Endothelial cell of hepatic sinusoid (primary cell): ENCODE measurements around the gene TESK2.
"Not testable (repeated sequence)": the region's sequence is repeated elsewhere in the genome, so short reads cannot be mapped to it uniquely, and the experiment has no call there.

Source experiments
- in situ Hi-C: cut with HindIII; loops from 2 replicates; pipeline ENCODE4 v1.10.0; 2017; ENCODE audit warnings: low sequenced_read_pairs

The TESK2 gene

DNA sequence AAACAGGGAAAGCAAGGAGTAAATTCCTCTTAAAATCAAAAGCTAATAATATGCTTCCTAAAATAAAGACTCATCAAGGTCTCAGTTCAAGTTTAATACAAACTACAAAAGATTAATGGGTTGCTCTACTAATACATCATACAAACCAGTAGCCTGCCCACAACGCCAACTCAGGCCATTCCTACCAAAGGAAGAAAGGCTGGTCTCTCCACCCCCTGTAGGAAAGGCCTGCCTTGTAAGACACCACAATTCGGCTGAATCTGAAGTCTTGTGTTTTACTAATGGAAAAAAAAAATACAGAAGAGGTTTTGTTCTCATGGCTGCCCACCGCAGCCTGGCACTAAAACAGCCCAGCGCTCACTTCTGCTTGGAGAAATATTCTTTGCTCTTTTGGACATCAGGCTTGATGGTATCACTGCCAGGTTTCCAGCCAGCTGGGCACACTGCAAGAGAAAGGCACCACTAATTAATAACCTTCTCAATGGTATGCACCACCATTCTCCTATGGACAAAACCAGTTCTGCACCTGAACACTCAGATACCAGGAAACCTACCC is 20.1 kb upstream of the TESK2 start:
- in situ Hi-C loops: loop anchor here (5.0 kb wide), 1 partner anchor 61 kb away; no protein-coding TSS in a partner anchor

DNA sequence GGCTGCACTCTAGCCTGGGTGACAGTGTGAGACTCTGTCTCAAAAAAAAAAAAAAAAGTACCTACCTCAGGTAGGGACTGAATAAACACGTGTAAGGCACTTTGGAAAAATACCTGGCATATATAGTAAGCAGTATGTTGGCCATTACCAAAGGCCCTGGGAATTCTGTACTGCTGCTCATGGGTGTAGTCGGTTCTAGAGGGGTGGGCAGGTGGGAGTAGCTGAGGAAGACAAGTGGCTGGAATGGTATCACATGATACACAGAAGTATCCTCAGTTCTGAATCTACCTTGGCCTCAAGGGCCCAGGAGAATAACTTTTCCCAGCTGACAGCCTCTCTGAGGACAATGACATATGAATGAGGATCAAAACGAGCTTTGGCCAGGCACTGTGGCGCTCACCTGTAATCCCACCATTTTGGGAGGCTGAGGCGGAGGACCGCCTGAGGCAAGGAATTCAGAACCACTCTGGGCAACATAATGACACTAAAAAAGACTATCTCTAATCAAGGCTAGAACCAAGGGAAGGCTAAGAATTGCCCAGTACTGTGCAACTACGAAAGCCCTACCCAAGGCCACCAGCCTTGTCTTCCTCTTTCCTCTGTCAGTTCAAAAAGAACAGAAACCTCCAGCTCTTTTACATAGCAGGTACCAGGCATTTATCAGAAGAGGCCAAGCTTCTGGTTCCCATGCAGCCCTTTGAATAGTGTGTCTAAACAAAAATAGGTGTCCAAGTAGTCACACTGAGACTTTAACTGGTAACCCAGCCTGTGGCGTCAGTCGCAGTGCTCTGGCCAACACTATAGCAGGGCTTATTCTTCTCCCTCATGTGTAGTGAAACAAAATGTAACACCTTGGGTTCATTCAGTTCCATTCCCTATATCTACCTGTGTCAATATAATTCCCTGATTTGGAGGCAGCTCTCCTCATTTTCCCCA is 19.3 kb upstream of the TESK2 start:
- in situ Hi-C loops: loop anchor here (5.0 kb wide), 1 partner anchor 62 kb away; no protein-coding TSS in a partner anchor

DNA sequence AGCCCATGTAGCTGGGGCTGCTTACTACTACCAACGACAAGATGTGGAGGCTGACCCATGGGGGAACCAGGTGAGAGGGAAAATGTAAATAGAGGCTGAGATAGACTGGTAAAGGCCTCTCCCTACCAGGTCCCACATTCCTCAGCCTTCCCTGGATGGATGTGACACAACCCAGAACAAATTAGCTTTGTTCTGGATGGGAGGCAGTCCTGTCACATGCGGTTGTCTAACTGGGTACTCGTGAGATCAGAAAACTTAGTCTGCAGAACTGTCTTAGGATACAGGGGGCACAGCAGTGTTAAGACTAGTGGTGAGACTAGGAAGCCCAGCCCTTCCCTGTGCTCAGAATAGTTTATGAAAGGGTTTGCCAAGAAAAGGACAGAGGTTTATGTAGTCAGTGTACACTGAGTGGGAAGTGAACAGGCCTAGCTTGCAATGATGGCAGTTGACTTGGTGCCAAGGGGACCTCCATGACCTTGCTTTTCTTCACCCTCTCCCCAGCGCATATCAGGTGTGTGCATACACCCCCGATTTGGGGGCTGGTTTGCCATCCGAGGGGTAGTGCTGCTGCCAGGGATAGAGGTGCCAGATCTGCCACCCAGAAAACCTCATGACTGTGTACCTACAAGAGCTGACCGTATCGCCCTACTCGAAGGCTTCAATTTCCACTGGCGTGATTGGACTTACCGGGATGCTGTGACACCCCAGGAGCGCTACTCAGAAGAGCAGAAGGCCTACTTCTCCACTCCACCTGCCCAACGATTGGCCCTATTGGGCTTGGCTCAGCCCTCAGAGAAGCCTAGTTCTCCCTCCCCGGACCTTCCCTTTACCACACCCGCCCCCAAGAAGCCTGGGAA is 17.6 kb upstream of the TESK2 start:
- in situ Hi-C loops: no loop called here

DNA sequence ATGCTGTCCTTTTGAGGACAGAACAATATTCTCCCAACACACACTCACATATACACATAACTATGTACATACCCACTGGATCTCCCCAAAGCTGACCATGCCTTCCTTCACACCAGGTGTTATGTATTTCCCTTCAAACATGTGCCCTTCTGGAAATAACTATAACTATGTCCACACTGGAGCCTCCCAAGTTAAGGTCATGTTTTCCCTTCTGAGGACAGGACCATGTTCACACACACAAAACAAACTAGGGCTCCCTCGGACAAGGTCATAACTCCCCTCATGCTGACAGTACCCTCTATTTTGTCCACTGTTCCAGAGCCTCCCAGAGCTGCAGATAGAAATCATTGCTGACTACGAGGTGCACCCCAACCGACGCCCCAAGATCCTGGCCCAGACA is 16.9 kb upstream of the TESK2 start:
- in situ Hi-C loops: no loop called here

DNA sequence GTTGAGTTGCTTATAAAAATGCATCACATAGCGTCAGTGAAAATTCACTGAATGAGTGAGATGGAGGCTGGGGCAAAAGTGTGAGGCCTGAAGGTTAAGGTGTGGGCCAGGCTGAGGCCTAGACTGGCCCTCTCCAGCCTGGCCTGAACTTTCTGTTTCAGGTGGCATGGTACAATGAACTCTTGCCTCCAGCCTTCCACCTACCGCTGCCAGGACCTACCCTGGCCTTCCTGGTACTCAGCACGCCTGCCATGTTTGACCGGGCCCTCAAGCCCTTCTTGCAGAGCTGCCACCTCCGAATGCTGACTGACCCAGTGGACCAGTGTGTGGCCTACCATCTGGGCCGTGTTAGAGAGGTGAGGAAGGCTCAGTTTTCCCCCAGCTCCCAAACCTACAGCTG is 16.2 kb upstream of the TESK2 start:
- in situ Hi-C loops: no loop called here

DNA sequence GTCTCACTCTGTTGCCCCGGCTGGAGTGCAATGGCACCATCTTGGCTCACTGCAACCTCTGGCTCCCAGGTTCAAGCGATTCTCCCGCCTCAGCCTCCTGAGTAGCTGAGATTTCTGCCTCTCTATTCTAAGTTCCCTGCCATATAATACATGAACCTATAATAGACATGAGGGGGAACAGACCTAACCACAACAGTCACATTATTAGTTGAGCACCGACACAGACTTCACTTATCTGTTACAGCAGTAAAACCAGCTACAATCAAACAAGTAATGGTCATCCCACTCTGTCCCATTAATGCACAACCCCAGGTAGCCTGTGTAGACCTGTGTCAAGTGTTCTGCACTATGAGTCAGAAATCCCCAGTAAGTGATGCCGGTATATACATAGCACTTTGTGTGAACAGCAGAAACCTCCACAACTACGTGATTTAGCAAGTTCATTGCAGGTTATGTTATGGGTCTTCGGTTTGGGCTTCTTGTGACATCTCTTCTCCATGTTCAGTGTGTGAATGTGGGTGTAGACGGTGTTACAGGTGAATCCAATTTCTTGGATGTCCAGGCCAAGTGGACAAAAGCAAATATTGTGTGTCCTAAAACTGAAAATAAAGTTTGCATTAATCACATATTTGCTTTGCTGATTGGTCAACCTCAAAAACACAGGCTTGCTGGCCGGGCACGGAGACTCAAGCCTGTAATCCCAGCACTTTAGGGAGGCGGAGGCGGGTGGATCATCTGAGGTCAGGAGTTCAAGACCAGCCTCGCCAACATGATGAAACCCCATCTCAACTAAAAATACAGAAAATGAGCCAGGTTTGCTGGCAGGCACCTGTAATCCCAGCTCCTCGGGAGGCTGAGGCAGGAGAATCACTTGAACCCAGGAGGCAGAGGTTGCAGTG is 12.7 kb upstream of the TESK2 start:
- in situ Hi-C loops: no loop called here

DNA sequence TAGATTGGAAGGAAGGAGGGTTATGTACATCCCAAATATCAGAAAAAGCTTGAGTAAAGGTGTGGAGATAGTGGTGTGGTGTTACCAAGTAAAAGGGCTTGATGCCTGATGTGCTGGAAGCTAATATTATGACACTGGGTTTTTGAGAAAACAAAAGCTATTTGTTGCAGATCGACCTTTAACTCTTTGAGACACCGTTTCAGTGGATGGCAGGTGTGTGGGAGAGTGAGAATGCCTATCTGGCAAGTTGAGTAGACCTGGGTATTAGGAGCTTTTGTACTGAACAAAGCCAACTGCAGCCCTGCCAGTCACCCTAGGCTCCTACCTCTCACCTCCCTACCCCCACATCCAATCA is 10.5 kb upstream of the TESK2 start:
- in situ Hi-C loops: no loop called here

DNA sequence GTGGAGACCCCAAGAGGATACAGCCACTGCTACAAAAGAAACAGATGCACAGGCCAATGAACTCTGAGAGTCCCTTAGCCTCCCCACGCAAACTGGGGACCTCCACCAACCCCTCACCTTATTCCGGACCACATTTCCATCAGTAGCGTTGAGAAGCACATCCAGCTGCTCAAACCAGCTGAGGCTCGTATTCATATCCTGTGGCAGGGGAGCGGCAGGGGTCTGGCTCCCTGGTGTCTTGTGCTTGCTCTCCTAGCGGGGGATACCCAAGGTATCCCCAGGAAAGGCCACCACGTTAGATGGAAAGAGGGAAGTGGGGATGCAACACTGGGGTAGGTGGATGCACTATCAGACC is 8.4 kb upstream of the TESK2 start:
- in situ Hi-C loops: no loop called here

DNA sequence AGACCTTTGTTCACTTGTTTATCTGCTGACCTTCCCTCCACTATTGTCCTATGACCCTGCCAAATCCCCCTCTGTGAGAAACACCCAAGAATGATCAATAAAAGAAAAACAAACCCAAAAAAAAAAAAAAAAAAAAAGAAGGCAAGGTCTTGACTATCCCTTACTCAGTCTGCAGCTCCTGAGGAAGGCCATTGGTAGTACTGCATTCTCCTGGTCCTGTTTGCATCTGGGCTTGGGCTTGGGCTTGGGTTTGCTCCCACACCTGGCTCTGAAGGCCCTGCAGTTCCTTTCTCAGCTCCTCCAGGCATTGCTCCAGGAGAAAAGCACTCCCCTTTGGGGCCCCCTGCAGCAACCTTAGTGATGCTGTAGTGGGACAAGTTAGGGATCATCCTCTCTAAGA is 7.3 kb upstream of the TESK2 start:
- in situ Hi-C loops: no loop called here

DNA sequence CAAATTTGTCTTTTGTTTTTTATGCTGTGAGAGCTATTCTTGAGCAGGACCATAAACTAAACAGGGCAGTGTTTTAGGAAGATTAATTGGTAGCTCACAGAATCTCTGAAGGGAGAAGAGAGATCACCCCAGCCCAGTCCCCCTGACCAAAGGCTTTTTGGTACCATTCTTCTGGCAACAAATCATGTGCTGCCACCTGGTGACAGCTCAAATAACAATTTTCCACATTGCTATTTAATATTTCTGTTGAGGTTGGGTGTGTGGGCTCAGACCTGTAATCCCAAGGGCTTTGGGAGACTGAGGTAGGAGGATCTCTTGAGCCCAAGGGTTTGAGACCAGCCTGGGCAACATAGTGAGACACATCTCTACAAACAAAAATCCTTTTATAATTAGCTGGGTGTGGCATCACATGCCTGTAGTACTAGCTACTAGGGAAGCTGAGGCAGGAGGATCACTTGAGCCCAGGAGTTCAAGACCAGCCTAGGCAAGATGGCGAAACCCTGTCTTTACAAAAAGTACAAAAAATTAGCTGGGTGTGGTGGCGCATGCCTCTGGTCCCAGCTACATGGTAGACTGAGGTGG is 2.2 kb upstream of the TESK2 start:
- in situ Hi-C loops: no loop called here

DNA sequence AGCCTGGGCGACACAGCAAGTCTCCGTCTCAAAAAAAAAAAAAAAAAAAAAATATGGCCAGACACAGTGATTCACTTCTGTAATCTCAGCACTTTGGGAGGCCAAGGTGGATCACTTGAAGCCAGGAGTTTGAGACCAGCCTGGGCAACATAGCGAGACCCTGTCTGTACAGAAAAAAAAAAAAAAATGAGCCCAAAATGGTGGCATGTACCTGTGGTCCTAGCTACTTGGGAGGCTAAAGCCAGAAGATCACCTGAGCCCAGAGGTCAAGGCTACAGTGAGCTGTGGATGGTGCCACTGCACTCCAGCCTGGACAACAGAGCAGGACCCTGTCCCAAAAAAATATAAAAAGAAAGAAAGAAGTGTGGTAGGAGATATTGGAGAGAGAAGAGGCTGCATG is 1.7 kb upstream of the TESK2 start:
- in situ Hi-C loops: no loop called here

DNA sequence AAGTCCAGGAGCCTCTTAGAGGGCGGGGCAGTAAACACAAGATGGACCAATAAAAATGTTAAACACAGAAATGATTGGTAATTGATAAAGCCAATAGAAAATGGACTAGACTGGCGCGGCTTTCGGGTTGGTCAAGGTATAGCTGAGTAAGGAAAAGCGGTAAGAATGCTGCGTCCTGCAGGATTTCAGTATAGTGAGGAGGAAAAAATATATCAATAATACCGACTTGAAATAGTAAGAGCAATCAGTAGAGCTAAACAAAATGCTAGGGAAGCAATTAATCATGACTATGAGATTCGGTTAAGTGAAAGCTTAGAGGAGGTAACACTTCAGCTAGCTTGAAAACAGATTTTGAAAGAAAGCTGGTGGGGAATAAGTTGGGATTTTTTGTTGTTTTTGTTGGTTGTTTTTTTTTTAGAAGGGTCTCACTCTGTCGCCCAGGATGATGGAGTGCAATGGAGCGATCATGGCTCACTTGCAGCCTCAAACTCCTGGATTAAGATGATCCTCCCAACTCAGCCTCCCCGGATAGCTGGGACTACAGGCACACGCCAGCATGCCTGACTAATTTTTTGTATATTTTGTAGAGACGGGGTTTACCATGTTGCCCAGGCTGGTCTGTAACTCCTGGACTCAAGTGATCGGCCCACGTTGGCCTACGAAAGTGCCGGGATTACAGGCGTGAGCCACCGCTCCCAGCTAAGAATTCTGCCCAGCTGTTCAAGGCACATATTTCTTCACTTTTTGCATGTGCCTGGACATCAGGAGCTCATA is 711 bp upstream of the TESK2 start:
- in situ Hi-C loops: no loop called here

DNA sequence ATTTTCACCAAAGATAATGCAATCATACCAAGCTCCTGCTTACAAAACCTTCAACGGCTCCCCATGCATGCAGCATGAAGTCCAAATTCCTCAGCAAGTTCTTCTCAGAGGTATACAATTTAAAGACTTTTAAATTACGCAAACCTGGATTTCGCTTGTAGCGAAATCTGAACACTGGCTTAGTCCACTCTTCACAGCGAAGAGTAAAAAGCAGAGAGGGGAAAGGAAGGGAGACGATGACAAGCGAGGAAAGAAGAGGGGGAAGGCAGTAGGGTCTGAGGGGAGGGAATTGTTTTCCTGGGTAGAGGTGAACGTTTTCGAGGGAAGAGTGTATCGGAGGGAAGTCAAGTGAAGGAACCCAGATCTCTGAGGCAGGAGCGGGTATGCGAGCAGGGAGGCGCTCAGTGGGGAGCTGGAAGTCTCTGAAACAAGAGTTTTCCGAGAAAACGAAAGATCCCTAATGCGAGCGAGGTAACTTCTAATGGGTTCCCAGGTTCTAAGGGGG is 790 bp downstream of the TESK2 start:
- in situ Hi-C loops: no loop called here

DNA sequence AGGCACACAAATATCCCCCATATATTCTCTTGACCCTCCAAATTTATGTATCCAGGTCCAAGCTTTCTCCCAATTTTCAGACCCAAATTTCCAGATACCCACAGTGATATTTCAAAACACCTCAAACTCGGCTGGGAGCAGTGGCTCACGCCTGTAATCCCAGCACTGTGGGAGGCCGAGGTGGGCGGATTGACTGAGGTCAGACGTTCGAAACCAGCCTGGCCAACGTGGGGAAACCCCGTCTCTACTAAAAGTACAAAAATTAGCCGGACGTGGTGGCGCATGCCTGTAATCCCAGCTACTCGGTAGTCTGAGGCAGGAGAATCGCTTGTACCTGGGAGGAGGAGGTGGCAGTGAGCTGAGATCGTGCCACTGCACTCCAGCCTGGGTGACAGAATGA is 1.6 kb downstream of the TESK2 start:
- in situ Hi-C loops: not testable (repeated sequence)

DNA sequence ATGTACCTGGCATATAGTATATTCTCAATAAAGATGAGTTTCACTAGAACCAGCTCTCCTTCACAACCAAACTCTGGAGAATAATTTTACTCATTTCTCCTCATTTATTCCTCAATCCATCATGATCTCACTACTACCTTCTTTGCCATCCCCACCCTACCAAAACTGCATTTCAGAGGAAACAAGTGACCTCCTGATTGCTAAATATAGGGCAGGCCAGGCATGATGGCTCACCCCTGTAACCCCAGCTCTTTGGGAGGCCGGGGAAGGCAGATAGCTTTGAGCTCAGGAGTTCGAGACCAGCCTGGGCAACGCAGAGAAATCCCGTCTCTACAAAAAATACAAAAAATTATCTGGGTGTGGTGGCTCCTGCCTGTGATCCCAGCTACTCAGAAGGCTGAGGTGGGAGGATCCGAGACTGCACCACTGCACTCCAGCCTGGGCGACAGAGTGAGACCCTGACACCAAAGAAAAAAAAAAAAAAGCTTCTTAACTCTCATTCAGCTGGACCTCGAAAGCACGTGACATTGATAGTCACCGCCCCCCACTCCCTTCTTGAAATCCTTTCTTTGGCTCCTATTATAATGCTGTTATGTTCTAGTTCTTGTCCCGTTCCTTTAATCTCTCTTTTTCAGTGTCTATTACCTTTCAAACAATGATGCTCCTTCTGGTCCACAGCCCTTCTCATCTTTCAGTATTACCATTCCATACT is 2.1 kb downstream of the TESK2 start:
- in situ Hi-C loops: no loop called here

DNA sequence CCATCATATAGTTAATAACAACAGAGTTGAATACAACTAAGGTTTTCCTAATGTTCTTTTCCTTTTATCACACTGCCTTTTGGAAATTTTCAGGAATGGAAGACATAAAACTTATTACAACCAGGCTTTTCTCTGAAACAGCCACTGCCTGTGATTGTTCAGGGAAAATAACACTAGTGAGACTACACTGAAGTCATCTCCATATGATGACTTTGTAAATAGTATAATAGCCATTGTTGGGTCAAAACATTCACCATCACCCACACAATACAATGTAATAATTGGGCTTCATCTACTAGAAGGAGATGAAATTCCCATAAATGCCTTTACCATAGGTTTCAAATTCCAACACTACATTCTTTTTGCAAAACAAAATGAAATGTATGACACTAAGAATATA is 5.0 kb downstream of the TESK2 start:
- in situ Hi-C loops: no loop called here

DNA sequence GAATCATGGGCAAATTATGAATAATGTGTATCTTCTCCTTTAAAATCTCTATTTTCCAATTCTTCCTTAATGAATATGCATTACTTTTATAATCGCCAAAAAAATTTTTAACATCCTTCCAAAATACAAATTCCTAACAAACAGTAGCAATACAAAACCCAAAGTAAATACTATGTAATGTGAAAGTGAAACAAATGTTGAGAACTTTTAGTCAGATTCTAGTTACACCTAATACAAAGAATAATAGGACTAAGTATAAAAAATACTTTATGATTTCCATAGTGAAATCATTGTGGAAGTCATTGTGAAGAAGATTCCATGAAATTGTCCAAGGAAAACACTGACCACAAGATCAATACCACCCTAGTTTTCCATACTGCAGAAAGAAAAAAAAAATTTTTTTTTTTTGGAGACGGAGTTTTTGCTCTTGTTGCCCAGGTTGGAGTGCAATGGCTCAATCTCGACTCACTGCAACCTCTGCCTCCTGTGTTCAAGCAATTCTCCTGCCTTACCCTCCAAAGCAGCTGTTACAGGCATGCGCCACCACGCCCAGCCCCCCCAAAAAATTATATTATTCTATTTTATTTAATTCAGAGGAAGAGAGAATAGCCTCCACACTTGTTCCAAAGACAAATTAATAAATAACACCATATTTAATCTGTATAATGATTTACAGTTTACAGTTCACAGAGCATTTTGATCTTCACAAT is 11.8 kb downstream of the TESK2 start:
- in situ Hi-C loops: no loop called here
